Measurements from ENCODE around the gene HPSE. TPM values are rescaled to one million over a fixed set of nuclear protein-coding genes. Genes with fewer than 3 reads are reported as not detected.

The HPSE gene
- polyA plus RNA-seq, 1 of the 3 experiments (the other 2 are of a cell fraction), result 1.7 TPM

- CTCF ChIA-PET, result no interaction called here
- POLR2A ChIA-PET, result no interaction called here
Measured at GRCh38 chr4:83305187-83305586, 29.5 kb downstream of the HPSE start.

More at GRCh38 chr4:83305187-83305586, 29.5 kb downstream of the HPSE start:
- H3F3A ChIP-seq (replicated peaks; ENCODE audit: insufficient read depth), result no peaks in the 10 kb centered on the region
- H3K4me3 ChIP-seq (ENCODE audit: low read depth in 2 of 2, low read length in 1 of 2), result no peak overlapping the region
- no peak overlapping the region for H2AFZ ChIP-seq (ENCODE audit: low read depth)
- no peak overlapping the region for H3K4me2 ChIP-seq
- H3K36me3 ChIP-seq (replicated peaks in 1 of 2; ENCODE audit: control insufficient read depth in 1 of 2, insufficient read depth in 2 of 2, low read length in 1 of 2), result peaks cover 0 to 1% of the 10 kb centered on the region in 2 experiments
- peaks cover 11% of the 10 kb centered on the region; the same call in 1 of the 2 replicates for H3K27me3 ChIP-seq (ENCODE audit: insufficient read depth)
- H3K4me1 ChIP-seq (ENCODE audit: control insufficient read depth in 1 of 2, insufficient read depth in 2 of 2, low read depth in 1 of 2, low read length in 1 of 2), result no peaks in the 10 kb centered on the region
- WGBS (ENCODE audit: low lambda C conversion rate), result 60% methylated on average over 2 of the region's 2 CpGs
- H3K9me3 ChIP-seq, result no peaks in the 10 kb centered on the region
- TF ChIP-seq, protein P1, sequence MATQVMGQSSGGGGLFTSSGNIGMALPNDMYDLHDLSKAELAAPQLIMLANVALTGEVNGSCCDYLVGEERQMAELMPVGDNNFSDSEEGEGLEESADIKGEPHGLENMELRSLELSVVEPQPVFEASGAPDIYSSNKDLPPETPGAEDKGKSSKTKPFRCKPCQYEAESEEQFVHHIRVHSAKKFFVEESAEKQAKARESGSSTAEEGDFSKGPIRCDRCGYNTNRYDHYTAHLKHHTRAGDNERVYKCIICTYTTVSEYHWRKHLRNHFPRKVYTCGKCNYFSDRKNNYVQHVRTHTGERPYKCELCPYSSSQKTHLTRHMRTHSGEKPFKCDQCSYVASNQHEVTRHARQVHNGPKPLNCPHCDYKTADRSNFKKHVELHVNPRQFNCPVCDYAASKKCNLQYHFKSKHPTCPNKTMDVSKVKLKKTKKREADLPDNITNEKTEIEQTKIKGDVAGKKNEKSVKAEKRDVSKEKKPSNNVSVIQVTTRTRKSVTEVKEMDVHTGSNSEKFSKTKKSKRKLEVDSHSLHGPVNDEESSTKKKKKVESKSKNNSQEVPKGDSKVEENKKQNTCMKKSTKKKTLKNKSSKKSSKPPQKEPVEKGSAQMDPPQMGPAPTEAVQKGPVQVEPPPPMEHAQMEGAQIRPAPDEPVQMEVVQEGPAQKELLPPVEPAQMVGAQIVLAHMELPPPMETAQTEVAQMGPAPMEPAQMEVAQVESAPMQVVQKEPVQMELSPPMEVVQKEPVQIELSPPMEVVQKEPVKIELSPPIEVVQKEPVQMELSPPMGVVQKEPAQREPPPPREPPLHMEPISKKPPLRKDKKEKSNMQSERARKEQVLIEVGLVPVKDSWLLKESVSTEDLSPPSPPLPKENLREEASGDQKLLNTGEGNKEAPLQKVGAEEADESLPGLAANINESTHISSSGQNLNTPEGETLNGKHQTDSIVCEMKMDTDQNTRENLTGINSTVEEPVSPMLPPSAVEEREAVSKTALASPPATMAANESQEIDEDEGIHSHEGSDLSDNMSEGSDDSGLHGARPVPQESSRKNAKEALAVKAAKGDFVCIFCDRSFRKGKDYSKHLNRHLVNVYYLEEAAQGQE (IDR thresholded peaks at IDR 0.05; ENCODE audit: low read depth, low read length), result no peak
- TF ChIP-seq TCF12 (IDR thresholded peaks at IDR 0.05), result no peak
- TF ChIP-seq CHD2 (IDR thresholded peaks at IDR 0.05; ENCODE audit: low read length, partially characterized antibody), result no peak
- TF ChIP-seq SIN3A (IDR thresholded peaks at IDR 0.05; ENCODE audit: borderline replicate concordance, low read depth, low read length), result no peak
- TF ChIP-seq SMC3 (IDR thresholded peaks at IDR 0.05; ENCODE audit: low read depth, low read length), result no peak
- no peak for TF ChIP-seq NFIC (IDR thresholded peaks at IDR 0.05; ENCODE audit: borderline replicate concordance)
- no peak for TF ChIP-seq RXRA (IDR thresholded peaks at IDR 0.05; ENCODE audit: borderline replicate concordance, low read depth)
- TF ChIP-seq USF1 (IDR thresholded peaks at IDR 0.05; ENCODE audit: borderline replicate concordance, low read depth), result no peak
- no peak for TF ChIP-seq POLR2AphosphoS5 (IDR thresholded peaks at IDR 0.05; ENCODE audit: low read depth, low read length)
- TF ChIP-seq, protein P2, sequence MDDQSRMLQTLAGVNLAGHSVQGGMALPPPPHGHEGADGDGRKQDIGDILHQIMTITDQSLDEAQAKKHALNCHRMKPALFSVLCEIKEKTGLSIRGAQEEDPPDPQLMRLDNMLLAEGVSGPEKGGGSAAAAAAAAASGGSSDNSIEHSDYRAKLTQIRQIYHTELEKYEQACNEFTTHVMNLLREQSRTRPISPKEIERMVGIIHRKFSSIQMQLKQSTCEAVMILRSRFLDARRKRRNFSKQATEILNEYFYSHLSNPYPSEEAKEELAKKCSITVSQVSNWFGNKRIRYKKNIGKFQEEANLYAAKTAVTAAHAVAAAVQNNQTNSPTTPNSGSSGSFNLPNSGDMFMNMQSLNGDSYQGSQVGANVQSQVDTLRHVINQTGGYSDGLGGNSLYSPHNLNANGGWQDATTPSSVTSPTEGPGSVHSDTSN (IDR thresholded peaks at IDR 0.05), result no peak
- no peaks in the 10 kb centered on the region for H3K79me2 ChIP-seq (ENCODE audit: insufficient read depth)
- DNase-seq, result no peak
- no peaks in the 10 kb centered on the region for H3K9me2 ChIP-seq
- H3K9ac ChIP-seq, result no peak overlapping the region
- no peaks in the 10 kb centered on the region for H4K20me1 ChIP-seq (ENCODE audit: insufficient read depth)
- H3K27ac ChIP-seq (ENCODE audit: low read depth in 2 of 2, low read length in 1 of 2), result no peak overlapping the region
